NT2/D1 (cell line): ENCODE measurements around the gene HIPK4.

Experiments used
- YY1 ChIP-seq: IDR thresholded peaks from 2 replicates; pipeline ENCODE4 v1.6.1; 2011; ENCODE audit not compliant: insufficient read length, insufficient read depth
- ZNF274 ChIP-seq: IDR thresholded peaks from 2 replicates; pipeline ENCODE4 v1.6.1; 2011; ENCODE audit warnings: mild to moderate bottlenecking, low read depth, low read length

DNA sequence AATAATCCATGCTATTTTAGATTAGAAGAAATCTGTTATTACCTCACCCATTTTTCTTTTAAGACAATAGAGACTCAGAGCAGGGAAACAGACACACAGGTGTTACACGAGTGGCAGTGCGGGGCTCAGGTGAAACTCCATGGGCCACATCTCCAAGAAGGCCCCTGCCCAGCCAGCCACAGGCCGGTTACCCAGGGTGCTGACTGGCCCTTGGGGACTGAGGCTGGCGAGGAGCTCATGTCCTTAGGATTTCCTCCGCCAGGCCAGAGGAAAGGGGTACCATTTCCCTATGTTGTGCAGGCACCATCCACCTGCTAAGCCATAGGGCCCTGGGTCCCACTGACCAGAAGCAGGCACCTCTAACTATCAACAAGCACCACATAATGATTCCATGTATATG lies 52.4 kb downstream of the HIPK4 start:
- no peak for TF ChIP-seq ZNF274
- no peak for TF ChIP-seq YY1
